GM19372 (cell line): ENCODE data around the gene DDX39B.

ENCODE experiments used
- ATAC-seq: cut with Tn5 transposase; IDR thresholded peaks from one replicate; pipeline ENCODE4 v1.9.1; 2021; ENCODE audit warnings: mild to moderate bottlenecking, low read depth, moderate library complexity; ENCODE audit not compliant: unreplicated experiment

Gene DDX39B

GRCh38 chr6:31575952-31576685 is 34.3 kb upstream of the DDX39B start:
- ATAC-seq = no peak

GRCh38 chr6:31575335-31575901 is 33.6 kb upstream of the DDX39B start, which contains the start of gene TNF:
TNF (plus strand) TSS chr6:31575565; CDS start chr6:31575742, 177 bp downstream.
- no peak for ATAC-seq

- no peak for ATAC-seq
These were observed 32.6 kb upstream of the DDX39B start for GRCh38 chr6:31574106-31575061.

- ATAC-seq = no peak
These were observed 31.7 kb upstream of the DDX39B start for GRCh38 chr6:31573239-31574105.

GRCh38 chr6:31572041-31572911 is 30.5 kb upstream of the DDX39B start, which contains the start of gene LTA:
LTA (plus strand) TSS chr6:31572289; CDS start chr6:31572743, 454 bp downstream.
- ATAC-seq = peak; percentile 41

- no peak for ATAC-seq
These were observed 28.2 kb upstream of the DDX39B start for GRCh38 chr6:31569861-31570536.

GRCh38 chr6:31568537-31568961 is 26.7 kb upstream of the DDX39B start:
- peak; percentile 63 for ATAC-seq

- no peak for ATAC-seq
These were observed 25.9 kb upstream of the DDX39B start for GRCh38 chr6:31567531-31568370.

- ATAC-seq = no peak
These were observed 18.9 kb upstream of the DDX39B start for GRCh38 chr6:31560697-31561058.

- ATAC-seq = no peak
These were observed 18.3 kb upstream of the DDX39B start for GRCh38 chr6:31559958-31560696.

GRCh38 chr6:31559606-31559957 is 17.8 kb upstream of the DDX39B start:
- ATAC-seq = no peak

GRCh38 chr6:31558631-31559500 is 17.1 kb upstream of the DDX39B start:
- ATAC-seq = no peak

GRCh38 chr6:31558318-31558625 is 16.5 kb upstream of the DDX39B start:
- ATAC-seq = no peak

GRCh38 chr6:31557443-31558317 is 15.9 kb upstream of the DDX39B start:
- no peak for ATAC-seq

- ATAC-seq = no peak
These were observed 14.5 kb upstream of the DDX39B start for GRCh38 chr6:31556307-31556706.
